Suprapubic skin (tissue), 4 donors: ENCODE results near the gene ALDH9A1.

Experiments used
- CTCF ChIP-seq, 2 donors: fragments of 200-600 bp in 1 of 2; fragments of 450-650 bp in 1 of 2; sonication (generic) in 1 of 2; IDR thresholded peaks; one replicate each; pipeline ENCODE4 v1.5.1; 2016 to 2019; ENCODE audit warnings: antibody characterized with exemption in 2 of 2, mild to moderate bottlenecking in 1 of 2, moderate library complexity in 1 of 2
- EP300 ChIP-seq: sonication (generic); formaldehyde crosslinking; IDR thresholded peaks from one replicate; pipeline ENCODE4 v1.6.1; 2017; ENCODE audit warnings: antibody characterized with exemption
- POLR2A ChIP-seq, 2 donors: fragments of 450-650 bp; IDR thresholded peaks; one replicate each; pipeline ENCODE4 v1.6.1; 2017; ENCODE audit warnings: antibody characterized with exemption in 2 of 2, mild to moderate bottlenecking in 2 of 2, moderate library complexity in 2 of 2
- POLR2AphosphoS5 ChIP-seq, 3 donors: sonication (generic); formaldehyde crosslinking; IDR thresholded peaks; one replicate each; pipeline ENCODE4 v1.6.1; 2017; ENCODE audit warnings: antibody characterized with exemption in 3 of 3

GRCh38 chr1:165659581-165659895, 38.8 kb downstream of the ALDH9A1 start:
- no peak for TF ChIP-seq CTCF (IDR thresholded peaks at IDR 0.05)
- TF ChIP-seq POLR2A (IDR thresholded peaks at IDR 0.05), result no peak
- TF ChIP-seq EP300, result no peak
- TF ChIP-seq POLR2AphosphoS5 (IDR thresholded peaks at IDR 0.05), result no peak
